Brain microvascular endothelial cell (primary cell): ENCODE results near the gene SBK3.

Experiments
- DNase-seq: peaks from one replicate; pipeline ENCODE4 v3.0.0-alpha.2; 2020
- H3K27ac ChIP-seq: fragments of 250-450 bp; sonication (Bioruptor Pico); 2 replicates; pipeline ENCODE4 v1.5.1; 2020; ENCODE audit warnings: mild to moderate bottlenecking, moderate library complexity
- H3K27me3 ChIP-seq: fragments of 250-450 bp; sonication (Bioruptor Pico); replicated peaks from 2 replicates; pipeline ENCODE4 v1.5.1; 2020; ENCODE audit warnings: mild to moderate bottlenecking
- H3K36me3 ChIP-seq: fragments of 250-450 bp; sonication (Bioruptor Pico); replicated peaks from 2 replicates; pipeline ENCODE4 v1.5.1; 2020; ENCODE audit warnings: mild to moderate bottlenecking
- H3K4me3 ChIP-seq: 2 replicates; pipeline ENCODE4 v1.5.1; 2011; ENCODE audit warnings: low read depth, mild to moderate bottlenecking, control low read depth, low read length, moderate library complexity
- in situ Hi-C: cut with HindIII; loops from 2 replicates; pipeline ENCODE4 v1.10.0; 2017; ENCODE audit warnings: low sequenced_read_pairs, low pct_ligation_motif_present
- TF ChIP-seq, protein P1 (sequence below): IDR thresholded peaks from 2 replicates; pipeline ENCODE4 v1.5.1; 2011; ENCODE audit warnings: low read depth, mild to moderate bottlenecking, moderate library complexity, low read length, control low read depth, inconsistent platforms; ENCODE audit errors: missing control alignments

The SBK3 gene

DNA sequence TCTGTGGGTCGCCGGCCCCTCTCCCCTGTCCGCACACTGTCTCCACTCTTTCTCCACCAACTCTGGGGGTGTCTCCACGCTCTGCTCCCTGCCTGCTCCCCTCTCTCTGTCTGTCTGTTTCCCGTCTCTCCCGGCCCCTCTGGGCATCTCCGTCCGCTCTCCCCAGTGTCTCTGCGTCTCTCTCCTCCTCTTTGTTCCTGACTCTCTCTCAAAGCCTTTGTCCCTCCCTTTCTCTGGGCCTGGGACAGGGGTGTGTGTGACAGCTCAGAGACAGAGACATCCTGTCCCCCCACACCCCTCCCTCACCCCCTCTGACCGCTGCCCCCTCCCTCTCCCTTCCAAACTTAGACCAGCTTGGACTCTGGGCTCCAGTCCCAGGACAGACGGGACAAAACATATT, 668 bp upstream of the SBK3 start:
- Histone ChIP-seq H3K36me3 (no peaks in the 10 kb centered on the region), H3K27me3 (no peaks in the 10 kb centered on the region), H3K4me3 (no peak overlapping the region), H3K27ac (no peak overlapping the region)
- DNase-seq, result no peak
- in situ Hi-C loops, result no loop called here
- TF ChIP-seq, protein P1, sequence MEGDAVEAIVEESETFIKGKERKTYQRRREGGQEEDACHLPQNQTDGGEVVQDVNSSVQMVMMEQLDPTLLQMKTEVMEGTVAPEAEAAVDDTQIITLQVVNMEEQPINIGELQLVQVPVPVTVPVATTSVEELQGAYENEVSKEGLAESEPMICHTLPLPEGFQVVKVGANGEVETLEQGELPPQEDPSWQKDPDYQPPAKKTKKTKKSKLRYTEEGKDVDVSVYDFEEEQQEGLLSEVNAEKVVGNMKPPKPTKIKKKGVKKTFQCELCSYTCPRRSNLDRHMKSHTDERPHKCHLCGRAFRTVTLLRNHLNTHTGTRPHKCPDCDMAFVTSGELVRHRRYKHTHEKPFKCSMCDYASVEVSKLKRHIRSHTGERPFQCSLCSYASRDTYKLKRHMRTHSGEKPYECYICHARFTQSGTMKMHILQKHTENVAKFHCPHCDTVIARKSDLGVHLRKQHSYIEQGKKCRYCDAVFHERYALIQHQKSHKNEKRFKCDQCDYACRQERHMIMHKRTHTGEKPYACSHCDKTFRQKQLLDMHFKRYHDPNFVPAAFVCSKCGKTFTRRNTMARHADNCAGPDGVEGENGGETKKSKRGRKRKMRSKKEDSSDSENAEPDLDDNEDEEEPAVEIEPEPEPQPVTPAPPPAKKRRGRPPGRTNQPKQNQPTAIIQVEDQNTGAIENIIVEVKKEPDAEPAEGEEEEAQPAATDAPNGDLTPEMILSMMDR, result no peak

DNA sequence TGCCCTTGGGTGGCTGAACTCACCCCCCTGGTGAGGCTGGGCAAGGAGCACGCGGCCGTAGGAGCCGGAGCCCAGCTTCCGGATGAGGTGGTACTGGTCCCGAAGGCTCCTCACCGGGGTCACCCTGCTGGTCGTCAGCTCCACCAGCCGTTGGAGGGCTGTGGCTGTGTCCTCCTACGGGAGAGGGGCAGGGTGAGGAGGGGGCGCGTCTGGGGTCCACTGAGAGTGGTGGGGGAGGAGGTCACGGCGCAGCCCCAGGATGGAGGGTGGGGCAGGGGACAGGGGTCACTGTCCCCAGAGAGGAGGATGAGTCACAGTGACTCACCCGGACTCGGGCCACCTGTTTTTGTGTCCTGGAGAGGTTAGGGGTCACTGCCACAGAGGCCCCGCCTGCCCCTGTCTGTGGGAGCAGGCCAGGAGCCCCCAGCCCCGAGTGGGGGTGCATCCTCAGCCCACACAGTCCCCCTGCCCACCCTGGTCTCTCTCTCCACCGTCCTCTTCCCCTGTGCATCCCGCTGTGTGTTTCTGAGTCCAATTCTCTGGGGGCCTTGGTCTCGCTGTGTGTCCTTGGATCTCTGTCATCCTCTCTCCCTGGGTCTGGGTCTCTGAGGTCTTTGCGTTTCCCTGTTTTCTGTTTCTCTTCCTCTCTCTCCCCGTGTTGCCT, 435 bp downstream of the SBK3 start:
- DNase-seq, result no peak
- Histone ChIP-seq H3K4me3 (no peak overlapping the region), H3K36me3 (no peaks in the 10 kb centered on the region), H3K27me3 (no peaks in the 10 kb centered on the region), H3K27ac (no peak overlapping the region)
- in situ Hi-C loops, result no loop called here
- TF ChIP-seq, protein P1, result no peak

DNA sequence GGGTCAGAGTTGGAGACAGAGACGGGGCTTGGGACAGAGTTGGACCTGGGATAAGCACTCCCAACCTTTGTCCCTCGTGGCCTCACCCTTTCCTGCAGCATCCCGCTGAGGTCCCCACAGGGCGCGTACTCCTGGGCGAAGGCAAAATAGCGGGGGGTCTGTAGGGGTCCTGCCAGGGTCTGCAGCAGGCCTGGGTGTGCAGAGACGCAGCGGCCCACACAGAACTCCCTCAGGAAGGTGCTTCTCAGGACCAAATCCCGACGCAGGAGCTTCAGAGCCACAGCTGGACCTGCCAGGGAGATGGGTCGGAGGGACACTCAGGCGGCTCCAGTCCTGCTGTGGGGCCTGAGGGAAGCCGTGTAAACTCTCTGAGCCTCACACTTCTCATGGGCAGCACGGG, 1.3 kb downstream of the SBK3 start:
- TF ChIP-seq, protein P1, result no peak
- DNase-seq, result no peak
- H3K4me3 ChIP-seq, result no peak overlapping the region
- H3K27ac ChIP-seq, result no peak overlapping the region
- H3K36me3 ChIP-seq, result no peaks in the 10 kb centered on the region
- H3K27me3 ChIP-seq, result no peaks in the 10 kb centered on the region
- in situ Hi-C loops, result no loop called here

DNA sequence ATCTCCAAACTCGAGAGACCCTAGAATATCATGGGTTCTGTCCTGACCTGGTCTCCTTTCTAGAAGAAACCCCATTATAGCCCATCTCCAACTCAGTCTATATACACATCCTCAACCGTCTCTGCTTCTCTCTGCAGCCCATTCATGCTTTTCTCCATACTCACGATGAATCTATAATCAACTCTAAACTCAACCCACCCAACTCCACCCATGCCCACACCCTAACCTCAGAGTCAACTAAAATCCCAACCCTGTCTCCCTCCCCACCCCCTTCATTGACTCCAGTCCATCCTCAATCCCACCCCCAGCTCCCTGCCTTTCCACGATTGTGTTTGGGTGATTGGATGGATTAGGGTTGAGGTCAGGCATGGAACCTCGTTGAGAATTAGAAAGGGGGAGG, 1.8 kb downstream of the SBK3 start:
- in situ Hi-C loops, result no loop called here
- TF ChIP-seq, protein P1, result no peak
- DNase-seq, result no peak
- Histone ChIP-seq H3K27ac (no peak overlapping the region), H3K36me3 (no peaks in the 10 kb centered on the region), H3K27me3 (no peaks in the 10 kb centered on the region), H3K4me3 (no peak overlapping the region)

DNA sequence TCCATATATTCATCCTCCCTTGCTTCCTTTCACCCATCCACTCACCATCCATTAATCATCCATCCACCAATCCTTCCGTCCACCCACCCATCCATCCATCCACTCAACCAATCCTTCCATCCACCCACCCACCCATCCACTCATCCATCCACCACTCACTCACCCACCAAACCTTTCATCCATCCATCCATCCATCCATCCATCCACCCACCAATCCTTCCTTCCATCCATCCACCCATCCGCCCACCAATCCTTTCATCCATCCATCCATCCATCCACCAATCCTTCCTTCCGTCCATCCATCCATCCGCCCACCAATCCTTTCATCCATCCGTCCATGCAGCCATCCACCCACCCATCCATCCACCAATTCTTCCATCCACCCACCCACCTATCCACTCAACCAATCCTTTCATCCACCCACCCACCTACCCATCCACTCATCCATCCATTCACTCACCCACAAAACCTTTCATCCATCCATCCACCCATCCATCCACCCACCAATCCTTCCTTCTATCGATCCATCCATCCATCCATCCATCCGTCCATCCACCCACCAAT, 3.0 kb downstream of the SBK3 start:
- H3K27me3 ChIP-seq, result no peaks in the 10 kb centered on the region
- TF ChIP-seq, protein P1, result no peak
- H3K36me3 ChIP-seq, result no peaks in the 10 kb centered on the region
- in situ Hi-C loops, result no loop called here
- H3K27ac ChIP-seq, result no peak overlapping the region
- no peak for DNase-seq
- H3K4me3 ChIP-seq, result no peak overlapping the region

DNA sequence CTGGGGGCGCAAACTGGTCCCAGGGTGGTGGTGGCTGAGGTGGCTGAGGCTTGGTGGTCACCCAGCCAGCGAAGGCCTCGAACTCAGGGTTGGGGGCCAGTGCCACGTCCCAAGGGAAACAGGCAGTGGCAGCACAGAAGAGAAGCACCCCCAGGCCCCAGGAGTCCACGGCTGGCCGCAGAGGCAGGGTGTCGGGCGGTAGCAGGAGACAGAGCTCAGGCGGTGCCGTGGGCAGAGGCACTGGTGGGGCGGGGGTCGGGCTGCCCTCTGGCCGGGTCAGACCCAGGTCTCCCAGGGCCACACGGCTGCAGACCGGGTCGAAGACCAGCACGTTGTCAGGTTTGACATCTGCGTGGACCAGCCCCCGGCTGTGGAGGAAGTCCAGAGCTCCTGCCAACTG, 4.3 kb downstream of the SBK3 start:
- Histone ChIP-seq H3K27me3 (no peaks in the 10 kb centered on the region), H3K36me3 (no peaks in the 10 kb centered on the region), H3K4me3 (no peak overlapping the region), H3K27ac (no peak overlapping the region)
- TF ChIP-seq, protein P1, result no peak
- no peak for DNase-seq
- in situ Hi-C loops, result no loop called here
